NK-92 (cell line): Measurements from ENCODE around the gene NAPB.

Source experiments
- DNase-seq: peaks from one replicate; lab custom pipeline; 2025; ENCODE audit not compliant: unreplicated experiment; lab: John Stamatoyannopoulos, UW

Gene NAPB

GRCh38 chr20:23369072-23369823, 52.0 kb downstream of the NAPB start:
- no peak for DNase-seq

- no peak for DNase-seq
These were observed 52.8 kb downstream of the NAPB start for GRCh38 chr20:23368316-23369071.

GRCh38 chr20:23367770-23368169, 53.5 kb downstream of the NAPB start:
- DNase-seq = no peak

- DNase-seq = no peak
These were observed 54.9 kb downstream of the NAPB start for GRCh38 chr20:23366384-23366783.

GRCh38 chr20:23365390-23366165, 55.7 kb downstream of the NAPB start:
- DNase-seq = no peak

- no peak for DNase-seq
These were observed 58.0 kb downstream of the NAPB start for GRCh38 chr20:23363257-23363649.

- DNase-seq = no peak
These were observed 58.7 kb downstream of the NAPB start for GRCh38 chr20:23362392-23363256.

- peak; percentile 82 for DNase-seq
These were observed 59.6 kb downstream of the NAPB start, which contains the start of gene GZF1 for GRCh38 chr20:23361476-23362391. GZF1 (plus strand) TSS chr20:23362182; CDS start chr20:23364384, 2,202 bp downstream.

GRCh38 chr20:23361119-23361475, 60.2 kb downstream of the NAPB start:
- no peak for DNase-seq

GRCh38 chr20:23360531-23360930, 60.8 kb downstream of the NAPB start:
- no peak for DNase-seq

- DNase-seq = no peak
These were observed 62.2 kb downstream of the NAPB start for GRCh38 chr20:23358923-23359593.

- DNase-seq = no peak
These were observed 62.8 kb downstream of the NAPB start for GRCh38 chr20:23358563-23358906.

- DNase-seq = peak; percentile 97
These were observed 63.3 kb downstream of the NAPB start for GRCh38 chr20:23357767-23358562.

- DNase-seq = no peak
These were observed 65.1 kb downstream of the NAPB start for GRCh38 chr20:23356203-23356602.

GRCh38 chr20:23350904-23351838, 70.1 kb downstream of the NAPB start:
- DNase-seq = no peak

GRCh38 chr20:23350196-23350903, 70.9 kb downstream of the NAPB start, which contains the start of gene NXT1:
NXT1 (plus strand) TSS chr20:23350791; CDS start chr20:23354042, 3,251 bp downstream.
- DNase-seq = peak; percentile 61
